SK-MEL-5 (cell line): Measurements from ENCODE around the gene ZNF879. TPM values are rescaled to one million over a fixed set of nuclear protein-coding genes. Genes with fewer than 3 reads are reported as not detected.

Source experiments
- DNase-seq: peaks from one replicate; pipeline ENCODE4 v3.0.0-alpha.2; 2016; ENCODE audit warnings: low read depth, low spot score
- in situ Hi-C: cut with HindIII; loops from 2 replicates; pipeline ENCODE4 v1.10.0; 2016; ENCODE audit warnings: low sequenced_read_pairs, high pct_unique_total_duplicates, low pct_unique_long_range_greater_than_20kb
- polyA plus RNA-seq, 2 experiments: library from polyadenylated mRNA; depleted of rRNA; stranded (reverse); fragments of >200 nt; gene quantifications; 2 replicates each; pipeline ENCODE4 v1.2.3, GENCODE V29; 2015
- total RNA-seq: library from RNA; depleted of rRNA; stranded (reverse); fragments of >200 nt; shearing (Covaris generic); gene quantifications from 2 replicates; pipeline ENCODE4 v1.2.3, GENCODE V29; 2014; rRNA removed

ZNF879 gene
- total RNA-seq: 1.1 and 2.1 TPM in 2 replicates
- polyA plus RNA-seq (2015; cell fraction: cytosol; rRNA removed): 0.82 and 1.1 TPM in 2 replicates
- polyA plus RNA-seq (2015; cell fraction: nucleus; rRNA removed): 2.8 and 3.3 TPM in 2 replicates

DNA sequence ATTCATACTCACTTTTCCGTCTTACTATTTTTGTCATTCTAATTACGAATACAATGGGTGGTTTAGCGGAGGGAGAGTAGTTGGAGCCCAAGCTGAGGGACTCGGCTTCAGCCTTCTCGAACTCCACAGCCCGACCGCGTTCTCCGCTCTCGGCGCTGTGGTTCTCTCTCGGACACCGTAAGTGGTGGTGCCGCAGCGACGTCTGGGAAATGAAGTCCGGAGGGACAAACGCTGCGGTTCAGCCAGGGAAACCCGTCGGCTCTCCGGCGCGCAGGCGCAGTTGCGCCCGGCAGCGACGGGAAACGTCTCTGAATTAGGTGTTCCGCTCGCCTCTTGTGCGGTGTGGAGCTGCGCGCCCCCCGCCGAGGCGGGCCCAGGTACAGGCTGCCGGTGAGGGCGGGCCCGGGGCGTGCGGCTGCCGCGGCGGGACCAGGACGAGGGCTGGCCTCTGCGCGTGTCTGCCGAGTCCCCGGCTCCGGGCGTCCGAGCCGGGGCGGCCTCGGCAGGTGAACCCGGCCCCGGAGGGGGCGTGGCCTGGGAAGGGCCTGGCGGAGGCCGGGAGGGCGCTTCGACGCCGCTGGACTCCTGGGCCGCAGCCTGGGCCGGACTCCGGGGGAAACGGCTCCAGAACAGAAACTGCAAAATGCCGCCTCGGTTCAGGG is at the start of gene ZNF879:
TSS of gene ZNF879 (plus strand) at position 277 of the 662 bp plus-strand sequence. CDS start 1,201 bp downstream, outside the sequence.
- in situ Hi-C loops: no loop called here
- peak; percentile 90 for DNase-seq

DNA sequence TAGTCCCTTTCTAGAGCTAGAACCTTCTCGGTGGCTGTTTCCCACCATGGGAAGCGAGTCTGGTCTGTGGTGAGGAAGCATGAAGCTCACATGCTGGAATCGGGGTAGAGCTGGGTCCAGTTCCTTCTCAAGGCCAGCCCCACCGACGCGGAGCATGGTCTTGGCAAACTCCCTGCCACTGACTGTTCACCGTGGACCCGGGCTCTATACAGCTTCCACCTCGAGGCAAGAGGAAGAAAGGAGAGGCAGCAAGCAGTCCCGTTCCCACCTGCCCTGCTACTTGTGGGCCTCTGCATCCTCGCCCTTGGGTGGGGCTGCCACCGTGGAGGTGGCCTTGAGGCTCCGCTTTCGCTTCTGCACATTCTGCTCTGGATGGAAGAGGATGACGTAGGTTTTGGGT is 42.2 kb upstream of the ZNF879 start:
- DNase-seq: no peak
- in situ Hi-C loops: no loop called here

DNA sequence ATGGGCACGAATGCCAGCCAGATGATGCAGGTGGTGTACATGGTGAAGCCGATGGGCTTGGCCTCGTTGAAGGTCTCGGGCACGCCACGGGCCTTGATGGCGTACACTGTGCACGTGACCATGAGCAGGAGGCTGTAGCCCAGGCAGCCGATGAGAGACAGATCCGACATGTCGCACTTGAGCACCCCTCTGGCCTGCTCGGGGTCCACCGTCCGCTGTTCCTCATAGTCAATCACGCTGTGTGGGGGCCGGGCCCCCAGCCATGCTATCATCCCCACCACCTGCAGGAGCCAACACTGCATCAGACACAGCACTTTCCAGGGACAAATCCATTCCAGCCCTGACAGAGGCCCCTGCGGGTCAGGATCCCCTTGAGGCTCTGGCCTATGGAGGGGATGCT is 40.7 kb upstream of the ZNF879 start:
- in situ Hi-C loops: no loop called here
- DNase-seq: no peak

DNA sequence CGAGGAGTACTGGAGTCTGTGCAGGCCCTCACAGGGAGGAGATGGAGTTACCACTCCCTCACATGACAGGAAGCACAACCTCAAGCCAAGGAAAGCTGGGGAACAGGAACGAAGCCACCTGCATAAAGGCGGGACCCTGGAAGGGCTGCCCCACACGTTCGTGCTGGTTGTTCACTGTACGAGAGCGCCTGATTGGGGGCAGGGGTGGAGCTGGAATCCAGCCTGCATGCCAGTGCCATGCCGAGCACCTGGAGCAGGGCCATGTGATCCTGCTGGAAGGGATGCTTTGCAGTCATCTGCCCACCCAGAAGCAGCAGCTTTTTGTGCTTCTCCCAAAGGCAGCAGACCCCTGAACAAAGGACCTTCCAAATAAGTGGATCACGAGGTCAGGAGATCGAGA is 39.9 kb upstream of the ZNF879 start:
- no peak for DNase-seq
- in situ Hi-C loops: no loop called here

DNA sequence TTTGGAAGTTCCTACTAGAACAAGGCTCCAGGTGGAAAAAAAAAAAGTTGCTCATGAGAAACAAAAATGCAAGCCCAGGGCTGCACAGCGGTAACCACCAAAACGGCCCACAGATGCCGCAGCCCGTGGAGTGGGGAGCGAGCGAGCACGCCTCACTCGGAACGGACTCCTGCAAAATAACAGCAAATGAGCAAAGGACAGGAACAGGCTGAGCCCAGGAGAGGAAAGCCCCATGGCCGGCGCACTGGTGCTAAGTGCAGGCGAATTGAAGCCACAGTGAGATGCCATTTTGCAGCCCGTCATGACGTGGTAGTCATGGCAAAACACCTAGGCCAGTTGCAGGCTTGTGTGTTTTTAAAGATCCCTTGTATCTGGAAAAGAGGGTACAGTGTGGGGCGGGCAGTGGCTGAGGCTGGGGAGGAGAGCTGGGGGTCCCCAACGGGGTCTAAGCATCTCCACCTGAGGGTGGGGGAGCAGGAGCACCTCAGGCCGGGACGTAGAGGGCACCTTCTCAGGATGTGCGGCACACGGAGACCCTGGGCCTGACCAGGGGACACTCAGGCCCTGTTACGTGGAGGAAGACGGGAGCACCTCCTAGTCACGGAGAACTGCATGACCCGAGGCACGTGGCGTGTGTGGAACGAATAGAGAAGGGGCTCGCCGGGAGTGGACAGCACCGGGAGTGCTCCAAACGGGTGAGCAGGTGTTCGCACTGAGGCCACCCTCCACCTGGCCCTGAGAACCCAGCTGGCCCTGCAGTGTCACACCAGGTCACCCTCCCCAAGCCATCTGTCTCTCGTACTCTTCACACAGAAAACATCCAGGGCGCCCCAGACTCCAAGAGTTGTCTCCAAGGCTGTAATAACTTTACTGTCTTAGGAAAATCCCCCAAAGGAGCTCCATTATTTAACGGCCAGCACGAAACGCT is 39.2 kb upstream of the ZNF879 start:
- in situ Hi-C loops: no loop called here
- no peak for DNase-seq

DNA sequence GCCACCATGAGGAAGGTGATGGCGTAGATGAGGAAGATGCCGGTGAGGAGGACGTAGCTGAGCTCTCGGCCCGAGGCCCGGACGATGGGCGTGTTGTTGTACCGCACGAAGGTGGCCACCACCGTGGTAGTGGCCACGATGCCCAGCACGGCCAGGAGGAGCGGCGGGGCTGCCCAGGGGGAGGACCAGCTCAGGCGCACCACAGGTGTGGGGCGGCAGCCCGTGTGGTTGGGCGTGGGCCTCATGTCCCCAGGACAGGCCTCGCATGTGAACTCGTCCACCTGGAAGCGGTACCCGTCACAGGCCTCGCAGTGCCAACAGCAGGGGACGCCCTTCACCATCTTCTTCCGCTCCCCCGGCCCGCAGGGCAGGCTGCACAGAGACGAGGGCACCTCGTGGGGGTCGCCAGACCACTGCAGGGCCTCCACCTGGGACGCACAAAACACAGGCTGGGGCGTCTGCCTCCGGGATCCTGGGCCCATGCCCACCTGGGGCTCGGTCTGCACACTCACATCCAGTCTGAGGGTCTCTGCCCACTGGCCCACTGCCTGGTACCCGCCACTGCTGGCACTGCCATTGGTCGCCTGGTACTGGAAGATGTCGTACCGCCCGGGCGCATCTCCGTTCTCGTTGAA is 37.2 kb upstream of the ZNF879 start:
- DNase-seq: no peak
- in situ Hi-C loops: no loop called here

DNA sequence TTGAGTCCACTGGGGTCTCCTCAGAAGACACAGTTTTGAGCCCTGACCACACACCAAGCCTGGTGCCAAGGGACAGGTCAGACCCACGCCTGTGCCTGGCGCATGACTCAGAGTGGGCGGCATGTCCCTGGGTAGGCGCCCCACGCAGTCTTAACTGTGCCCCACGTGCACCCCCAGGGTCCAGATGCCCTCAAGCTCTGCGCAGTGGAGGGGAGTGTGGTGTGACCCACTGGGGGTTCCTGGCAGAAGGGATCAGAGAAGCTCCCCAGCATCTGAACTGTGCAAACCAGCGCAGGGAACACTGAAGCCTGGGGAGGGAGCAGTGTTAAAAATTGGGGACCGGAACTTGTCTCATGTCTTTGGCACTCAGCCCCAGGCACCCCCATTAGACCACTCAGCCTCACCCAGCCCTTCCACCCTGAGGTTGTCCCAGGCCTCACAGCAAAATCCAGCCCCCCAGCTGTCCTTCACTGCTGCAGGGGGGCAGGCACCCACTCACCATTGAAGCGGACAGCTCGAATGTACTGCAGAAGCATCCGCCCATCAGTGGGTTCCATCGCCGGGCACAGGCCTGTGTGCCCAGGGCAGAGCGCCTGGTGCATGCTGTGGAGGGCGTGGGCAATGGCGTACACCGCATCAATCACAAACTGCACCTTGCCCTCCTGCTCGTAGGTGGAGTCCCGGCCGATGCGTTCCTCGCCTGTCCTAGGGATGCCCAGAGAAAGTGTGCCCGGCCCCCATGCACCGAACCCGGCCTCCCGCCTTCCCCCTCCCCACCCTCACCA is 35.0 kb upstream of the ZNF879 start:
- in situ Hi-C loops: no loop called here

DNA sequence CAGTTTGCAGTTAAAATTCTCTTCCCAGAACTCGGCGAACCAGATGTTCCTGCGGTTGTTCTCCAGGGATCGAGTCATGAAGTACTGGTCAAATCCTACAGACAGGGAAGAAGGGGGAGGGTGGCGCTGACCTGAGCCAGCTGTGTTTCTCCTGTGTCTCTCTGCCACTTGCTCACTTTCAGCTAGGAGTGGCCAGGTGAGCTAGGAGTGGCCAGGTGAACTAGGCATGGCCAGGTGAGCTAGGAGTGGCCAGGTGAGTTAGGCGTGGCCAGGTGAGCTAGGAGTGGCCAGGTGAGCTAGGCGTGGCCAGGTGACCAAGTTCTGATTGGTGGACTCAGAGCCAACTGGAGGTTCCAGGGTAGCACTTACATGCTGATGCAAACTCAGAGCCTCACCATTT is 34.3 kb upstream of the ZNF879 start:
- in situ Hi-C loops: no loop called here
- no peak for DNase-seq

More for the DNA sequence above, 35.0 kb upstream of the ZNF879 start:
- no peak for DNase-seq

DNA sequence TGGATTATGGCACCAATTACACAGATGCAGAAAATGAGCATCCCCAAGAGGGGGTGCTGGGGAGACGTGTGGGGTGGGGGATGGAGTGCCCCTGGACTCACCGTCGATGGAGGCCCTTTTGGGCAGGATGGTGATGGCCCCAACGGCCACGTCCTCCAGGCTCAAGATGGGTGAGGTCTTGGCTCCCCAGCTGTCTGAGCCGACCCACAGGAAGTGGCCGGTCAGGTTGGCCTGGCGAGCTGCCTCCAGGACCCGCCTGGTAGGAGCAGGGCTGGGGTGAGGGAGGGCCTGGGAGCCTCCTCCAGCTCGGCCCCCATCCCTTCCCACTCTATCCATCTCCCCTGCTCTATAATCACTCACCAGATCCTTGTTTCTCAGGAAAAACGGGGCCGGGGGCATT is 33.1 kb upstream of the ZNF879 start:
- in situ Hi-C loops: no loop called here
- no peak for DNase-seq

DNA sequence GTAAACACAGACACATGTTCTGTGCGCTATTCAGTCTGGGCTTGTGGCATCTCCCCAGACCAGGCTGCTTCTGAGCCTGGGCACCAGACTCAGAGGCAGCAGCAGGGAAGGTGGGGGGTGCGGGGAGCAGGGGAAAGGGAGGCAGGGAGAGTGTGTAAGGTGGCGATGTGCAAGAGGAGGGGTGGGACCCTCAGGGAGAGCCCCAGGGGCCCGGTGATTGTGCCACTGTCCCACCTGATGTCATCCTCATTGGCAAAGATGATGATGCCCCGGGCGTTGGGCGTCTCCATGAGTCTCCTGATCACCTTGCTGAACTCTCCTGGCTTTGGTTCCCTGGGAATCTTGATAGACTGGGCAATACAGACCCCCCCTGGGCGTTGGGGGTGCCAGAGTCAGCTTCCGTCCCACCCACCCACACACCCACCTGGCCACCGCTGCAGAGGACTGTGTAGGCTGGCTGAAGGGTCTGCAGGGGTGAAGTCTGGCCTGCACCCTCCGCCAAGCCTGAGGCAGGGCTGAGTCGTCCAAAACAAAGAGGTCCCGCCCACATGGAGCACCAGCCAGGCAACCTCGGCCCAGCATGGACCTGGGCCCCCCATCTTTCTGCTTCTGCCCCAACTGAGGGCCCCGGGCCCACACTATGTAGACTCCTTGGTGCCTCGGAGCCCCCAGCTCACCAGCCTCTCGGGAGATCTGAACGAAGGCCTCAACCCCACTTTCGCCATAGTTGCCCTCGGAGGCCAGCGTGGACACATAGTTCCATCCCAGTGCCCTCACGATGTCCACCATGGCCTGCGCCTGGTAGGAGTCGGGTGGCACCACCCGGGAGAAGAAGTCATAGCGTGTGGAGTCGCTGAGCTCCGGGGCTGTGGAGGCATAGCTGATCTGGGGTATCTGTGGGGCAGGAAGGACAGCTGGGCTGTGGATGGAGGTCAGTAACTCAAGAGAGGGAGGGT is 32.1 kb upstream of the ZNF879 start:
- DNase-seq: no peak
- in situ Hi-C loops: no loop called here

DNA sequence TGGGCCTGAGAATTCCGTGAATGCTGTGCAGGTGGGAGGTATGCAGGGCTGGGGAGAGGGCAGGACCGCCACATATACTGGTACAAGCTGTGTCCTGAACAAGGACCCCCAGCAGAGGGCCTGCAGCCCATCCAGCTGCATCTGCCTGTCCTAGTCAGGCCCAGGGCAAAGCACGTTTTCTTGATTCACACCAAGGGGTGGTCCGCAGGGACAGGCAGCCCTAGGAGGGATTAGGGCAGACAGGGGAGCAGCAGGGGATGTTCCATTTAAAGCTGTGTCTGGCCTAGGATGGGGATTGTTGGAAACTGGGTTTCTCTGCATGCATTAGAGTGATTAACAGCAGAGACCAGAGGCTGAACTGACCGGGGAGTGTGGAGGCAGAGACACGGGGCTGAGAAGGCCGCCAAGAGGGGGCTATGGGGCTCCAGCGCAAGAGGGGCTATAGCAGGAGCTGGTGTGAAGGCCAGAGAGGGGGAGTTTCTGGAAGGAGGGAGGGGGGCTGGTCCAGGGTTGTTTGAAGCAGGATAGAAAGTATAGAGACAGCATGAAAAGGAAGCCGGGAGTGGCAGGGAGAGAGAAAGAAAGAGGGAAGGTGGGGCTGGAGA is 31.2 kb upstream of the ZNF879 start:
- in situ Hi-C loops: no loop called here
- DNase-seq: no peak

DNA sequence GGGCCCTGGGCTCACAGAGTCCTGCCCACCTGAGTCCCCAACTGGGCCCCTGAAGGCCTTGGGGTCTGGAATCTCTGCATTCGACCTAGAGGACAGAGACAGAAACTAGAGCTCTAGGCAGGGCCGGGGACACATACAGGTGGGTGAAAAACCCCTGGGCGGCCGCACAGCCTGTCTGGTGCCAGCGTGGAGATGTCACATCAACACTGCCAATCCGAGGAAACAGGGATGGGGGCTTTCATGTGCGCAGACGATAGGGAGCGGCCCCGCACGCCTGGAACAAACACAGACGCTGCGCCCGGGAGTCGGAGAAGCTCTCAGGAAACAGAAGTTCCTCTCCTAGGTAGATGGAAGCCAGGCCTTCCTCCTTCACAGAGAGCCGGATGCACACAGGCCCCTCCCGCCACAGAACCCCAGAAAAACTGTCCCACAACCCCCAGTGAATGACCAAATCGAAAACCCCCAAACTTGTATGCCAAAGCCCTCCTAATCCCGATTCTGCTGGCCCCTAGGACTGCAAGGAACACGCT is 30.3 kb upstream of the ZNF879 start:
- no peak for DNase-seq
- in situ Hi-C loops: no loop called here

DNA sequence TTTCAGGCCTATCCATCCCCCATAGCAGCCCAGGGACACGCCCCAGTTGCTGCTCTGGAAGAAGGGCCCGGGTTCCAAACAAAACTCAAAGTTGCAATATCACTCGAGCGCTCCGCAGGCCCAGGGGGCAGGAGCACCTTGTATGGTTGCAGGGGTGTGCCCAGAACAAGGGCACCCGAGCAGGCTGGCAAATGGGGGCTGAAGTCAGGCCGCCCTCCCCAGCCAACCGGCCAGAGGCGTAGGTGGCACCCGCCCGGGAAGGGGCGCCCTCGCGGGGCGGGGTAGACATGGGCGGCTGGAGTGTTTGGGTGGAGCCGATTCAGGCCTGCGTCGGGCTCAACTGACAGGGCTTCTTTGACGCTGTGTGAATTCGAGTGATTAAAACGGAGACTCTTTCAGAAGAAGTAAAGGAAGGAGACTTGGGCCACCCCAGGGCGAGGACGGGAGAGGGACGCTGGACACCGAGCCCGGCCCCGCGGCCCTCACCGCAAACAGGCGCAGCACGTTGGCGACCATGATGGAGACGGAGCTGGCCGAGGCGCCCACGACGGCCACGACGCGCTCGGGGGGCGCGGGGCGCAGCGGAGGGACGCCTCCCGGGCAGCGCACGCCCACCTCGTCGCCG is 29.5 kb upstream of the ZNF879 start:
- in situ Hi-C loops: no loop called here
- no peak for DNase-seq

DNA sequence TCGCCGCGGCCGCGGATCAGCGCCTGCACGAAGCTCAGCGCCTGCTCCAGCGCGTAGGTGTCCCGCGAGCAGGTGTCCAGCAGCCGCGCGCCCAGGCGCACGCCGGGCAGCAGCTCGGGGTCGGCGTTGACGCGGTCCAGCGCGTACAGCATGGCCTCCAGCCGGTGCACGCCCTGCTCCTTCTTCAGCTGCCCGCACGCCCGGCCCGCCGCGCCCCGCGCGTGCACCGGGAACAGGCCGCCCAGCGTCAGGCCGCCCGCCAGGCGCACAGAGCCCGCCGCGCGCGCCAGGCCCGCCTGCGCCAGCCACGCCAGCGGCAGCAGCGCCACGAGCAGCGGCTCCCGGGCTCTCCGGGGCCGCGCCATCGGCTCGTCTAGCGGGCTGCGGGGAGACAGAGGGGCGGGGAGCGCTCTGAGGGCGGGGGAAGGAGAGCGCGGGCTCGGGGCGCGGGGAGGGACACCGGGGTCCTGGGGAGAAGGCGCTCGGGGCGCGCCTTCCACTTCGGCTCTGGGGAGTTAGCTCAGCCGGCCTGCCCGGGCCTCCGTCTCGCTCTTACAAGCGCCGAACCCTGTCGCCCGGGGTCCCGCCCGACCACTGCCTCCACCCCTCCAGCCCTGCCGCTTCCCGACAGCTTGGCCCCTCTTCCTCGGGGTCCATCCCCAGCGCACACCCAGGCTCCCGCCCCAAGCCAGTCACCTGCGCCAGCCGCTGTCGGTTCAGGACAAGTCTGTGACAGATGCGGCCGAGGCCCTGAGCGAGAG is 28.8 kb upstream of the ZNF879 start, which contains the start of gene GRM6:
TSS of gene GRM6 (minus strand) at position 741 of the 761 bp plus-strand sequence. CDS start at position 365, 376 bp downstream.
- DNase-seq: no peak
- in situ Hi-C loops: no loop called here

DNA sequence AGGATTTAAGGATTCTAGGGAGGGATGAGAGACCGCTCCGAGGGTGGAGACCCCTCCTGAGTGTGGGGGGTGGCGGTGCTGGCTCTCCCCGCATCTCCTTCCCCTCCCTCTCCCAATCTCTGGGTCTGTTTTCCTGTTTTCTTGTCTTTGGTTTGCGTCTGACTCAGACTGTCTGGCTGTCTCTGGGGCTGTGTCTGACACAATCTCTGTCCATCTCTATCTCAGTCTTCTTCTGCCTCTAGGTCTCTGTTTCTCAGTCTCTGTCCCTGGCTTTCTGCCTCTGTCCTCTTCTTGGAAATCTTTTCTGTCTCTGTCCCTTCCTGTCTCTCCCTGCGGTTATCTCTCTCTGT is 28.3 kb upstream of the ZNF879 start:
- in situ Hi-C loops: no loop called here

More for the DNA sequence above, 28.3 kb upstream of the ZNF879 start:
- no peak for DNase-seq
